Mucosa of rectum (tissue), 2 donors: ENCODE results near the gene PRICKLE2.

Source experiments
- H3K27ac ChIP-seq, 2 donors: one replicate each; pipeline ENCODE4 v1.7.0; 2013; ENCODE audit warnings: inconsistent platforms in 2 of 2, low read depth in 2 of 2, low read length in 2 of 2
- H3K27me3 ChIP-seq, 2 donors: one replicate each; pipeline ENCODE4 v1.7.0; 2013; ENCODE audit warnings: low read length in 2 of 2; ENCODE audit not compliant: control insufficient read depth in 2 of 2, insufficient read depth in 2 of 2
- H3K36me3 ChIP-seq, 2 donors: one replicate each; pipeline ENCODE4 v1.7.0; 2013; ENCODE audit warnings: low read length in 2 of 2; ENCODE audit not compliant: control insufficient read depth in 2 of 2, insufficient read depth in 2 of 2
- H3K4me1 ChIP-seq, 2 donors: one replicate each; pipeline ENCODE4 v1.7.0; 2013; ENCODE audit warnings: low read length in 2 of 2, mild to moderate bottlenecking in 1 of 2; ENCODE audit not compliant: control insufficient read depth in 2 of 2, insufficient read depth in 2 of 2
- H3K4me3 ChIP-seq, 2 donors: one replicate each; pipeline ENCODE4 v1.7.0; 2013; ENCODE audit warnings: low read length in 2 of 2
- H3K9ac ChIP-seq, 2 donors: one replicate each; pipeline ENCODE4 v1.7.0; 2013; ENCODE audit warnings: low read length in 2 of 2, low read depth in 1 of 2, mild to moderate bottlenecking in 1 of 2
- H3K9me3 ChIP-seq, 2 donors: one replicate each; pipeline ENCODE4 v1.7.0; 2013; ENCODE audit warnings: low read length in 2 of 2; ENCODE audit not compliant: control insufficient read depth in 2 of 2
- donor health status: healthy.
- donor health status: Normal muscosa, but diverticular disease.

Gene PRICKLE2

DNA sequence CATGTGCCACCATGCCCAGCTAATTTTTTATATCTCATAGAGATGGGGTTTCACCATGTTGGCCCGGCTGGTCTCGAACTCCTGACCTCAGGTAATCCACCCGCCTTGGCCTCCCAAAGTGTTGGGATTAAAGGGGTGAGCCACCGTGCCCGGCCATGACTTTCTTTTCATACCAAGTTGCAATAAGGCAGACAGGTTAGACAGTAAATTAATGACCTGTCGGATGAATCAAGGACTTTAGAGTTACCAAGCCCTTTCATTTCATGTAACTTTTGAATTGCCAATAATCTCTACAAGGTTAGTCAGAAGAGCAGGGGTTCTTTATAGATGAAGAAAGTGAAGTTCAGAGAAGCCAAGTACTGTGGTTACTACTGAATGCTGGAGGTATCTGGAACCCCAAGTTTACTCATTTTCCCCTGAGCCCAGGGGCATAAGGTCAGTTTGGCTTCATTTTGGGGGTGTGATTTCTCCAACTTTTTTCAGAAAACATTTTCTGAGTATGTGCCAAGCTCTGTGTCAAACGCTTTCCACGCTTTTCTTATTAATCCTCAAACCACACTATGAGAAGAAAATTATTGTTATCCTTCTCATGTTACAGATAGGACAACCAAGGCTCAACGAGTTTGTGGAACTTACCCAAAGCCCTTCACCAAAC is 11.9 kb downstream of the PRICKLE2 start:
- peaks cover 0 to 3% of the 10 kb centered on the region in 2 donors for H3K4me1 ChIP-seq
- H3K4me3 ChIP-seq = no peak overlapping the region
- H3K36me3 ChIP-seq = no peaks in the 10 kb centered on the region
- peak overlapping the region in 1 of 2 donors; percentile 5 for H3K27ac ChIP-seq
- no peak overlapping the region for H3K9ac ChIP-seq
- no peaks in the 10 kb centered on the region for H3K27me3 ChIP-seq
- no peaks in the 10 kb centered on the region for H3K9me3 ChIP-seq

DNA sequence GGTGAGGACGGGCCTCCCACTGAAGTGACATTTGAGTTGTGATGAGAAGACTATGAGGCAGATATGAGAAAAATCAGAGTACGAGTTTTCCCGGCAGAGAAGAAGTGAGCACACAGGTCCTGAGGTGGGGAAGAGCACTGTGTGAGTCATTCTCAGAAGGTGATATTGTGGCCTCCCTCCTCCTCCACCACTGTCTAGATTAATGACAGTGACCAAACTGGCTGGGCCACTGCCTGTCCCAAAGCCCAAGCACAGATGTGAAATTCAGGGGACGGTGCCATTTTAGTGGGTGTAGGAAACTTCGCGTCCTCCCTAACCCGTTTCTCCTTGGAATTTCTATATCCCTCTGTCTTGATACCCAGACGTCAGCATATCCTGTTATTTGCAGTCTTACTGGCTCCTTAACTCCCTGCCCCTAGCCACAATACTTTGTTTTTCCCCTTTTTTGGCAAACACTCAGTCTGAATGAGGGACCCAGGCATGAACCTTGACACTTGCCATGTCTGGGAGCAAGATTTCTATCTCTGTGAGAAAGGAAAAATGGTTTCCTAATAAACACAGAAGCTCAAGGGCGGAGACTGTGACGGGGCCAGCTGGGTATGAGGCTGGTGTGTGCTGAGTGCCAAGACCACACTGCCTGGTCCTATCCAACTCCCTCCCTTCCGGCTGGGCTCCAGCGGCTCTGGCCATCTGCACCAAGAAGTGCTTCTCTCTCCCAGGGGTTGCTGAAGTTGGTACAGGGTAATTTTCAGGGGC is 15.2 kb downstream of the PRICKLE2 start:
- Histone ChIP-seq H3K9ac (no peak overlapping the region), H3K4me3 (no peak overlapping the region), H3K36me3 (no peaks in the 10 kb centered on the region), H3K27ac (no peak overlapping the region), H3K4me1 (no peaks in the 10 kb centered on the region), H3K27me3 (no peaks in the 10 kb centered on the region), H3K9me3 (no peaks in the 10 kb centered on the region)

DNA sequence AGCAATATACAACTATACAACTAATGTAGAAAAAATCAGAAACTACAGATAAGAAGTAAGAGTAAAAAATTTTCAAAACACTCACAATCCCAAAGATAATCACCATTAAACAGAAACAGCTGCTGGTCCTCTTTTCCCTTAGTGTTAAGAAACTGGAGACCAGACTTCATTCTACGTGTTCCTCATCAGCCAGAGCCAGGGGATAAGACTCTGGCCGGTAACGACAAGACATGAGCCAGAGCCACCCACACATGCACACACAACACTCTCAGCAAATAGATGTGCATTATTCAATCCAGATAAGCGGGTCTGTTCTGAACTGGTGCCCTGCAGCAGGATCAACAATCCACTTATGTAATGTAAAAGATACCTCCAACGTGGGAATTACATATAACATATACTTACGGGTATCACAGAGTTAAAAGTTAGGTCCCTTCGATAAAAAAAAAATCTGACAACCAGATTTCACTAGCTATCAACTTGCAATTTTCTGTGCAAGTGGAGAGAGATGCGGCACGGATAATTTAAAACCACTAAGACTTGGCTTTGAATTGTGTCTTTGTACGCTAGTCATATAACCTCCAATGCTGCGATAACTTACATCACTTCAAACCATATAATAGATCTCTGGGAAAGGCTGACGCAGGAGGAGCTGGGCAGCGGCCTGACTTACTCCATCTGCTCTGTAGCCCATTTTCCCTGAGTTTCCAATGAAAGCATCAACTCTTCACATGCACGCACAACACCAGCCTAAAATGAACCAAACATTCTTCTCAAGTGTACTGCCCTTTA is 17.8 kb downstream of the PRICKLE2 start:
- no peak overlapping the region for H3K27ac ChIP-seq
- no peaks in the 10 kb centered on the region for H3K27me3 ChIP-seq
- no peak overlapping the region for H3K9ac ChIP-seq
- no peaks in the 10 kb centered on the region for H3K9me3 ChIP-seq
- no peaks in the 10 kb centered on the region for H3K4me1 ChIP-seq
- no peak overlapping the region for H3K4me3 ChIP-seq
- H3K36me3 ChIP-seq = no peaks in the 10 kb centered on the region

DNA sequence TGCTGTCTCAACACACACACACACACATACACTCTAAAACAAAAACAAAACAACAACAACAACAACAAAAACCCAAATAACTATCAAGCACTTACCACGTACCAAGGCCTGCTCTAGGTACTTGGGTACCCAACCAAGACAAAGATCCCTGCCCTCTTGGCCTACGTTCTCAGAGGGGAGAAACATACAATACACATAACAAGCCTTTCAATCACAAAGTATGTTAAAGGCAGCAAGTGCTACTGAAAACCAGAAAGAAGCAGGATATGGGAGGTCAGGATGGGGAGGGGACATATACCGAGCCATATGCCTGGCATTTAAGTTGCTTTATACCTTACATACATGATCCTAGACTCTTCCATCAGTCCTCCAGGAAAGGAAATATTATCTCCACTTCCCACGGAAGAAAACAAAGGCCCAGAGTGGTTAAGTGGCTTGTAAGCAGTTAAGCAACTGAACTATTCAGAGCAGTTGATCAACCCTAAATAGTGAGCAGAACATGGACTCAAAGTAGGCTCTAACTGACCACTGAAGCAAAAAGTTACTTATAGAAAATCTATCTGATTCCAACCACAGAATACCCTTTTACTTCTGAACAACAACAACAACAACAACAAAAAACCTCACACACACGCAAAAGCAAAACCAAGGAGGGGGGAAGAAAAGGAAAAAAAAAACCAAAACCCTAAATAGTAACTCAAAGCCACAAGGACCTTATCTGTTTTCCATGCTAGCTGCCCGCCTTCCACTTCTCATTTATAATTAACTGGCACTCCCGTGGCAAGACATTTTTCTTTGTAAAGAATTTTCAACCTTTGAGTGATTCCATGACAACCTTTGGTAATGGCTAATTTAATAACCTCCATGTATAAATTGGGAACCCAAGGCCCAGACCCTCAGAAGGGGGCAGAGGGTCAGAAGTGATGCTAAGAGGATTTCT is 21.0 kb downstream of the PRICKLE2 start:
- no peak overlapping the region for H3K9ac ChIP-seq
- H3K27ac ChIP-seq = no peak overlapping the region
- H3K4me1 ChIP-seq = no peaks in the 10 kb centered on the region

DNA sequence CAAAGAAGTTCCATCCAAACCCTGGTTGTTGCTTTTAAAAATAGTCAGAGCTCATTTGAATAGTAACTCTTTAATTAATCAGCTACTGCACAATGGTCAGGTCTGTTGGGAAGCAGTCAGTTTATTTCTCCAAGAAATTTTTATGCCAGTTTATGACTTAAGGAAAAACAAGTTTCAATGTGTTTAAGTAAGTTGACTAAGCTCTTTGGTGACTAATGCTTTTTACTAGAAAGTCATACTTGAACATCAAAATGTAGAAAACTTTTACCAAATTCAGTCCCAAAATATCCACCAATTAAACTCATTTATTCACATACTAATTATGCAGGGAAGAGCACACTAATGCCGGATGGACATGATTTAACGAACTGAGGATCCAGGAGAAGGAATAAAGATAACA is 22.1 kb downstream of the PRICKLE2 start:
- no peaks in the 10 kb centered on the region for H3K4me1 ChIP-seq
- no peaks in the 10 kb centered on the region for H3K36me3 ChIP-seq
- no peak overlapping the region for H3K9ac ChIP-seq
- H3K9me3 ChIP-seq = no peaks in the 10 kb centered on the region
- no peak overlapping the region for H3K4me3 ChIP-seq
- no peaks in the 10 kb centered on the region for H3K27me3 ChIP-seq
- no peak overlapping the region for H3K27ac ChIP-seq

More for the DNA sequence above, 21.0 kb downstream of the PRICKLE2 start:
- Histone ChIP-seq H3K4me3 (no peak overlapping the region), H3K36me3 (no peaks in the 10 kb centered on the region), H3K27me3 (no peaks in the 10 kb centered on the region), H3K9me3 (no peaks in the 10 kb centered on the region)

DNA sequence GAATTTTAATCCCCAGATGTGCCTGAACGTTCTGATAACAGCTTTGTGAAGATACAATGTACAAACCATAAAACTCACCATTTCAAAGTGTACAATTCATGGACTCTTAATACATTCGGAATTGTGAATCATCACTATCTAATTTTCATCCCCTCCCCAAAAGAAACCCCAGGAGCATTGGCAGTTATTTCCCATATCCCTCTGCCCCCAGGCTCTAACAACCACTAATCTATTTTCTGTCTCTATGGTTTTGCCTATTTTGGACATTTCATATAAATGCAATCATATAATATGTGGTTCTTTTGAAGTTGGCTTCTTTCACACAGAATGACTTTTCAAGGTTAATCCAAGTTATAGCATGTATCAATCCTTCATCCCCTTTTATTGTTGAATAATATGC is 25.3 kb downstream of the PRICKLE2 start:
- no peak overlapping the region for H3K27ac ChIP-seq
- no peak overlapping the region for H3K9ac ChIP-seq
- no peaks in the 10 kb centered on the region for H3K4me1 ChIP-seq
- no peaks in the 10 kb centered on the region for H3K27me3 ChIP-seq
- H3K9me3 ChIP-seq = no peaks in the 10 kb centered on the region
- H3K4me3 ChIP-seq = no peak overlapping the region
- H3K36me3 ChIP-seq = no peaks in the 10 kb centered on the region

DNA sequence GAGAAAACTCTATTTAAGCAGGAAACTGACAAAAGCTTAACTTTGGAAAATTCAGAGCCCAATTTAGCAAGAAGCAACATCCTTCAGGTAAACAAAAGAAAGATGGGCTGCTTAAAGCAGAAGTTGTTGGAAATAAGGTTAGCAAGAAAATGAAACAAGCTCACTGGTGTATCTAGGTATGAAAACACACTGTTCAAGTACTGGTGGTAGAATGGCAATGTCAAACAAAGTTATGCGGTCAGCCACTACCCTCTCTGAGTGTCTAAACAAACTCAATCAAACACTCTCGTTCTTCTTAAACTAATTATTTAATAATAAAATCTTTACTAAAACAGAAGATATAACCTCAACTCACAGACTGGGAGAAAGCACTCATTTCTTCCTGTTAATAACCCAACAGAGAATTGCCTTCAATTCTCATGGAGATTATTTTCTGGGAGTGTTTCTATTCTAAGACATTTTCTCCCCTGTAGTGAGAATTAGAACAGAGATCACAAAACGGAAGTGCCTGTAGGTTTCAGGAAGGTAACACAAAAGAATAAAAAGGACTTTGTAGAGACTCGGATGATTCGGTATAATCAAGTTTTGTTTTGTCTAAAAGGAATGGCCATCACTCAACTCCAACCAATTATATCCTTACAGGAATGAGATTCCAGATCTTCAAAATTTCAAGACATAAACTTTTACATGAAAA is 28.9 kb downstream of the PRICKLE2 start:
- H3K4me3 ChIP-seq = no peak overlapping the region
- no peaks in the 10 kb centered on the region for H3K36me3 ChIP-seq
- H3K4me1 ChIP-seq = no peaks in the 10 kb centered on the region
- no peak overlapping the region for H3K9ac ChIP-seq
- no peaks in the 10 kb centered on the region for H3K9me3 ChIP-seq
- H3K27me3 ChIP-seq = no peaks in the 10 kb centered on the region
- H3K27ac ChIP-seq = no peak overlapping the region

DNA sequence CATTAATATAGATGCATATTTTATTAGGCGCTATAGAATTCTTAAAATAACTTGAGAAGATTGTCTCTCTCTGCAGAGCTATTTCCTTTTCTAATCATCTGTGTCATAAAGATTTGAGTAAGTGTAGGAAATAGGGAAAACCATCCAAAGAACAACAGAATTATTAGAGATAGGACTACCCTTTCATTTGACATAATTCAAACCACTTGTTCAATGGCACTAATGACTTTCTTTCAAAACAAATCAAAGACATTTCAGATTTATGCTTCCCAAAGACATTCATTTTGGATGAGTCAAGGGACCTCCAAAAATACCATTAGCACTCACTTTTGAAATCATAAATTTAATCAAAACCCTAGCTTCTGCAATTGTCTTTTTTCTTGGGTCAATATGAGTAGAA is 29.5 kb downstream of the PRICKLE2 start:
- no peaks in the 10 kb centered on the region for H3K27me3 ChIP-seq
- no peak overlapping the region for H3K4me3 ChIP-seq
- no peaks in the 10 kb centered on the region for H3K9me3 ChIP-seq
- no peaks in the 10 kb centered on the region for H3K4me1 ChIP-seq
- no peak overlapping the region for H3K27ac ChIP-seq
- H3K36me3 ChIP-seq = no peaks in the 10 kb centered on the region
- no peak overlapping the region for H3K9ac ChIP-seq

DNA sequence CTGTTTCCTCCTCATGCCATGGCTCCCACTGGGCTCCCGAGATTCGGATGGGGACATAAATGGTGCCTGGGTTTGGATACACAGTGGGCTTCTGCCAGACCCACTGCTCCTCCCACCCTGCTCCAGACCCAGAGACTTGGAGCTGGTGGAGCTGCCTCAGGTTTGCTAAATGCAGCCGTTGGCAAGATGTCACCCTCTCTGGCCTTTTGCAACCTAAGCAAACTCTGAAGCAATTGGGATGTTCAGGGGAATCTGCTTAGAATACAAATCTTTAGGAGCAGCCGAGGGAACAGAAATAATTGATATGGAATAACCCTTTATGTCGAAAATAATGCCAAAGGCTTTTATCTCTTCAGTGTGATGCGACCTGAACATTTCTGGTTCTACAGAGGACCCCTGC is 33.4 kb downstream of the PRICKLE2 start:
- no peak overlapping the region for H3K27ac ChIP-seq
- no peaks in the 10 kb centered on the region for H3K27me3 ChIP-seq
- no peak overlapping the region for H3K9ac ChIP-seq
- no peaks in the 10 kb centered on the region for H3K36me3 ChIP-seq
- no peaks in the 10 kb centered on the region for H3K9me3 ChIP-seq
- H3K4me3 ChIP-seq = no peak overlapping the region
- H3K4me1 ChIP-seq = peaks cover 0 to 4% of the 10 kb centered on the region in 2 donors
